ENCODE measurements around the gene SMIM31.

GRCh38 chr4:164765833-164766232, 11.9 kb downstream of the SMIM31 start:
- TF ChIP-seq CTCF (conservative IDR thresholded peaks at IDR 0.05) (no peak), EZH2 (IDR thresholded peaks at IDR 0.05; ENCODE audit: low read depth) (no peak)
